Measurements from ENCODE around the gene SYT3. TPM values are rescaled to one million over a fixed set of nuclear protein-coding genes. Genes with fewer than 3 reads are reported as not detected.
"Not testable (repeated sequence)": the region's sequence is repeated elsewhere in the genome, so short reads cannot be mapped to it uniquely, and the experiment has no call there.

SYT3 gene
- polyA plus RNA-seq, 1 donor from 2014 or later = 14.8 TPM

GRCh38 chr19:50624949-50625600, 14.6 kb downstream of the SYT3 start:
- Histone ChIP-seq H3K9ac (ENCODE audit: low read length) (no peak overlapping the region), H3K4me2 (ENCODE audit: low read length) (no peak overlapping the region), H2AFZ (ENCODE audit: low read depth, low read length) (no peak overlapping the region), H3K27me3 (ENCODE audit: insufficient read depth, low read depth, low read length) (no peaks in the 10 kb centered on the region), H3K27ac (ENCODE audit: low read length) (no peak overlapping the region), H4K20me1 (ENCODE audit: insufficient read depth) (no peaks in the 10 kb centered on the region), H3K4me3 (ENCODE audit: low read length) (no peak overlapping the region), H3F3A (ENCODE audit: insufficient read depth, low read length, poor library complexity, severe bottlenecking) (no peaks in the 10 kb centered on the region), H3K36me3 (ENCODE audit: insufficient read depth, low read length) (no peaks in the 10 kb centered on the region), H3K9me2 (ENCODE audit: insufficient read depth, low read length) (no peaks in the 10 kb centered on the region), H3K79me2 (replicated peaks; ENCODE audit: insufficient read depth, low read length) (no peaks in the 10 kb centered on the region), H3K9me3 (ENCODE audit: low read length) (no peaks in the 10 kb centered on the region)
- TF ChIP-seq TAF1 (IDR thresholded peaks at IDR 0.05; ENCODE audit: low read depth) (no peak), CTCF (IDR thresholded peaks at IDR 0.05; ENCODE audit: poor library complexity, severe bottlenecking) (no peak), REST (IDR thresholded peaks at IDR 0.05; ENCODE audit: borderline replicate concordance) (no peak), EP300 (conservative IDR thresholded peaks at IDR 0.05; ENCODE audit: poor library complexity, severe bottlenecking) (no peak), RAD21 (conservative IDR thresholded peaks at IDR 0.05) (no peak), EZH2 (IDR thresholded peaks at IDR 0.05; ENCODE audit: borderline replicate concordance, insufficient read depth, low read length, poor library complexity, severe bottlenecking) (no peak), SMC3 (conservative IDR thresholded peaks at IDR 0.05; ENCODE audit: poor library complexity) (no peak), POLR2AphosphoS5 (IDR thresholded peaks at IDR 0.05) (no peak), MXI1 (conservative IDR thresholded peaks at IDR 0.05; ENCODE audit: poor library complexity, severe bottlenecking) (no peak)

GRCh38 chr19:50620394-50620906, 19.2 kb downstream of the SYT3 start:
- H4K20me1 ChIP-seq (ENCODE audit: insufficient read depth); H3K27me3 ChIP-seq (ENCODE audit: insufficient read depth, low read depth, low read length); H3K79me2 ChIP-seq (replicated peaks; ENCODE audit: insufficient read depth, low read length); H3K9ac ChIP-seq (ENCODE audit: low read length); H3K27ac ChIP-seq (ENCODE audit: low read length); H3K36me3 ChIP-seq (ENCODE audit: insufficient read depth, low read length); H3K9me2 ChIP-seq (ENCODE audit: insufficient read depth, low read length); H2AFZ ChIP-seq (ENCODE audit: low read depth, low read length); H3K4me3 ChIP-seq (ENCODE audit: low read length); H3K4me2 ChIP-seq (ENCODE audit: low read length); H3K9me3 ChIP-seq (ENCODE audit: low read length); H3F3A ChIP-seq (ENCODE audit: insufficient read depth, low read length, poor library complexity, severe bottlenecking): not testable (repeated sequence)

GRCh38 chr19:50619184-50619583, 20.5 kb downstream of the SYT3 start:
- not testable (repeated sequence) for H3K9me2 ChIP-seq (ENCODE audit: insufficient read depth, low read length); H3F3A ChIP-seq (ENCODE audit: insufficient read depth, low read length, poor library complexity, severe bottlenecking); H3K9me3 ChIP-seq (ENCODE audit: low read length); H3K4me2 ChIP-seq (ENCODE audit: low read length); H4K20me1 ChIP-seq (ENCODE audit: insufficient read depth); H3K9ac ChIP-seq (ENCODE audit: low read length); H3K4me3 ChIP-seq (ENCODE audit: low read length); H3K36me3 ChIP-seq (ENCODE audit: insufficient read depth, low read length); H2AFZ ChIP-seq (ENCODE audit: low read depth, low read length); H3K27ac ChIP-seq (ENCODE audit: low read length); H3K27me3 ChIP-seq (ENCODE audit: insufficient read depth, low read depth, low read length); H3K79me2 ChIP-seq (replicated peaks; ENCODE audit: insufficient read depth, low read length)

GRCh38 chr19:50618379-50618778, 21.3 kb downstream of the SYT3 start:
- H3K9ac ChIP-seq (ENCODE audit: low read length); H2AFZ ChIP-seq (ENCODE audit: low read depth, low read length); H3K27me3 ChIP-seq (ENCODE audit: insufficient read depth, low read depth, low read length); H3F3A ChIP-seq (ENCODE audit: insufficient read depth, low read length, poor library complexity, severe bottlenecking); H3K36me3 ChIP-seq (ENCODE audit: insufficient read depth, low read length); H3K79me2 ChIP-seq (replicated peaks; ENCODE audit: insufficient read depth, low read length); H3K4me2 ChIP-seq (ENCODE audit: low read length); H4K20me1 ChIP-seq (ENCODE audit: insufficient read depth); H3K9me2 ChIP-seq (ENCODE audit: insufficient read depth, low read length); H3K4me3 ChIP-seq (ENCODE audit: low read length); H3K27ac ChIP-seq (ENCODE audit: low read length); H3K9me3 ChIP-seq (ENCODE audit: low read length): not testable (repeated sequence)
